Measurements from ENCODE around the gene CMC2.

The CMC2 gene

GRCh38 chr16:81006813-81007695 is at the start of gene CMC2, which contains the start of gene CENPN:
Gene CMC2, minus strand, starts transcription at chr16:81006885. Its CDS starts 9,491 bp downstream, at chr16:80997394.
Gene CENPN, plus strand, starts transcription at chr16:81007214. Its CDS starts 4,726 bp downstream, at chr16:81011940.
- peak; percentile 96 for DNase-seq (ENCODE audit: low read depth)

- no peak for DNase-seq (ENCODE audit: low read depth)
Measured at GRCh38 chr16:81053761-81054160, 47.1 kb upstream of the CMC2 start.

GRCh38 chr16:81042821-81043220 is 36.1 kb upstream of the CMC2 start:
- DNase-seq (ENCODE audit: low read depth) = no peak

- no peak for DNase-seq (ENCODE audit: low read depth)
Measured at GRCh38 chr16:81041696-81042095, 35.0 kb upstream of the CMC2 start.

GRCh38 chr16:81040842-81041241 is 34.2 kb upstream of the CMC2 start:
- no peak for DNase-seq (ENCODE audit: low read depth)

- no peak for DNase-seq (ENCODE audit: low read depth)
Measured at GRCh38 chr16:81040131-81040530, 33.4 kb upstream of the CMC2 start.

GRCh38 chr16:81036751-81037350 is 30.2 kb upstream of the CMC2 start:
- no peak for DNase-seq (ENCODE audit: low read depth)

- no peak for DNase-seq (ENCODE audit: low read depth)
Measured at GRCh38 chr16:81035975-81036750, 29.5 kb upstream of the CMC2 start.

GRCh38 chr16:81035398-81035974 is 28.8 kb upstream of the CMC2 start, which contains the start of gene ATMIN:
Gene ATMIN, plus strand, starts transcription at chr16:81035842. Its CDS starts 29 bp downstream, at chr16:81035871.
- DNase-seq (ENCODE audit: low read depth) = peak; percentile 19

- DNase-seq (ENCODE audit: low read depth) = no peak
Measured at GRCh38 chr16:81029930-81030604, 23.4 kb upstream of the CMC2 start.

- DNase-seq (ENCODE audit: low read depth) = no peak
Measured at GRCh38 chr16:81026429-81026828, 19.7 kb upstream of the CMC2 start.

GRCh38 chr16:81018496-81018895 is 11.8 kb upstream of the CMC2 start:
- DNase-seq (ENCODE audit: low read depth) = no peak

- DNase-seq (ENCODE audit: low read depth) = no peak
Measured at GRCh38 chr16:81014672-81015071, 8.0 kb upstream of the CMC2 start.

GRCh38 chr16:81012974-81013373 is 6.3 kb upstream of the CMC2 start:
- DNase-seq (ENCODE audit: low read depth) = no peak

GRCh38 chr16:81008505-81008789 is 1.8 kb upstream of the CMC2 start:
- no peak for DNase-seq (ENCODE audit: low read depth)

GRCh38 chr16:81006211-81006812 is 373 bp downstream of the CMC2 start:
- no peak for DNase-seq (ENCODE audit: low read depth)

- DNase-seq (ENCODE audit: low read depth) = no peak
Measured at GRCh38 chr16:81005610-81006161, 999 bp downstream of the CMC2 start.

- no peak for DNase-seq (ENCODE audit: low read depth)
Measured at GRCh38 chr16:81004646-81005353, 1.9 kb downstream of the CMC2 start.

GRCh38 chr16:81003610-81004460 is 2.9 kb downstream of the CMC2 start:
- no peak for DNase-seq (ENCODE audit: low read depth)

Data from non-pigmented ciliary epithelial cell (primary cell).